Glutamatergic neuron (in vitro differentiated cells): ENCODE results near the gene ADAP1. TPM values are rescaled to one million over a fixed set of nuclear protein-coding genes. Genes with fewer than 3 reads are reported as not detected.
"Not testable (repeated sequence)": the region's sequence is repeated elsewhere in the genome, so short reads cannot be mapped to it uniquely, and the experiment has no call there.

Experiments
- DNase-seq: peaks from one replicate; pipeline ENCODE4 v3.0.0; 2022
- H3K27ac Mint-ChIP-seq: one replicate; pipeline ENCODE4 v1.8.0; 2020; ENCODE audit warnings: mild to moderate bottlenecking, mixed read lengths, inconsistent platforms; ENCODE audit not compliant: unreplicated experiment
- H3K27me3 Mint-ChIP-seq: one replicate; pipeline ENCODE4 v1.8.0; 2020; ENCODE audit warnings: mild to moderate bottlenecking, moderate library complexity, mixed read lengths, inconsistent platforms; ENCODE audit not compliant: unreplicated experiment
- H3K36me3 Mint-ChIP-seq: one replicate; pipeline ENCODE4 v1.8.0; 2020; ENCODE audit warnings: mild to moderate bottlenecking, mixed read lengths, inconsistent platforms; ENCODE audit not compliant: unreplicated experiment
- H3K4me1 Mint-ChIP-seq: one replicate; pipeline ENCODE4 v1.8.0; 2020; ENCODE audit warnings: mild to moderate bottlenecking, low read depth, mixed read lengths, inconsistent platforms; ENCODE audit not compliant: unreplicated experiment
- H3K4me3 Mint-ChIP-seq: one replicate; pipeline ENCODE4 v1.8.0; 2020; ENCODE audit warnings: mild to moderate bottlenecking, mixed read lengths, inconsistent platforms; ENCODE audit not compliant: unreplicated experiment
- H3K9me3 Mint-ChIP-seq: one replicate; pipeline ENCODE4 v1.8.0; 2020; ENCODE audit warnings: mild to moderate bottlenecking, moderate library complexity, mixed read lengths, inconsistent platforms; ENCODE audit not compliant: unreplicated experiment
- total RNA-seq: library from RNA; stranded (reverse); fragmentation: NEBNext Ultra II Directional; extraction: Animal tissue kit (Norgen Biotek cat#: 25700); gene quantifications from one replicate; pipeline ENCODE4 v1.2.1, GENCODE V29; 2021; ENCODE audit not compliant: unreplicated experiment
- TF ChIP-seq, protein P1 (sequence below): fragments of 200-600 bp; sonication (generic); IDR thresholded peaks from one replicate; pipeline ENCODE4 v1.5.0; 2021; ENCODE audit not compliant: partially characterized antibody, unreplicated experiment

The ADAP1 gene
- total RNA-seq, 1 donor from 2014 or later = 61.1 TPM

DNA sequence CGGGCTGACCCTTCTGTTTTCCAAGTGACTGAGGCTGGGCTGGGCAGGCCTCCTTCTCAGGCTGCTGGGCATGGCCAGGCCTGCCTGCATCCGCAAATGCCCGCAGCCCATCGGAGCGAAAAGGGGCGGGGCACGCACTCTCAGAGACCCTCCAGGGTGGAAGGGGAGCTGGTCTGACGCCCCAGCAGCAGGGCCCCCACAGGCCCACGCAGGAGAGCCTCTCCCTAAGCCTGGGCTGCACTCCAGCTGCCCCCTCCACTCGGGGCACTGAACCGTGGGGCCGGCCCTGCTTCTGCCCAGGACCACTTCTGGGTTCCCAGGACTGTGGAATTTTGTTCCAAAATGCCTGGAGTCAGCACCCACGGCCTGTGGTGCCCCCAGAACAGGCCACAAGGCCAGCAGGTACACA, 9.3 kb downstream of the ADAP1 start:
- no peak for DNase-seq
- TF ChIP-seq, protein P1, sequence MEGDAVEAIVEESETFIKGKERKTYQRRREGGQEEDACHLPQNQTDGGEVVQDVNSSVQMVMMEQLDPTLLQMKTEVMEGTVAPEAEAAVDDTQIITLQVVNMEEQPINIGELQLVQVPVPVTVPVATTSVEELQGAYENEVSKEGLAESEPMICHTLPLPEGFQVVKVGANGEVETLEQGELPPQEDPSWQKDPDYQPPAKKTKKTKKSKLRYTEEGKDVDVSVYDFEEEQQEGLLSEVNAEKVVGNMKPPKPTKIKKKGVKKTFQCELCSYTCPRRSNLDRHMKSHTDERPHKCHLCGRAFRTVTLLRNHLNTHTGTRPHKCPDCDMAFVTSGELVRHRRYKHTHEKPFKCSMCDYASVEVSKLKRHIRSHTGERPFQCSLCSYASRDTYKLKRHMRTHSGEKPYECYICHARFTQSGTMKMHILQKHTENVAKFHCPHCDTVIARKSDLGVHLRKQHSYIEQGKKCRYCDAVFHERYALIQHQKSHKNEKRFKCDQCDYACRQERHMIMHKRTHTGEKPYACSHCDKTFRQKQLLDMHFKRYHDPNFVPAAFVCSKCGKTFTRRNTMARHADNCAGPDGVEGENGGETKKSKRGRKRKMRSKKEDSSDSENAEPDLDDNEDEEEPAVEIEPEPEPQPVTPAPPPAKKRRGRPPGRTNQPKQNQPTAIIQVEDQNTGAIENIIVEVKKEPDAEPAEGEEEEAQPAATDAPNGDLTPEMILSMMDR = no peak
- H3K27ac Mint-ChIP-seq = no peak overlapping the region
- H3K36me3 Mint-ChIP-seq = peaks cover 17% of the 10 kb centered on the region
- no peak overlapping the region for H3K4me3 Mint-ChIP-seq
- H3K4me1 Mint-ChIP-seq = no peaks in the 10 kb centered on the region
- H3K9me3 Mint-ChIP-seq = peaks cover 6% of the 10 kb centered on the region
- peaks cover 11% of the 10 kb centered on the region for H3K27me3 Mint-ChIP-seq

DNA sequence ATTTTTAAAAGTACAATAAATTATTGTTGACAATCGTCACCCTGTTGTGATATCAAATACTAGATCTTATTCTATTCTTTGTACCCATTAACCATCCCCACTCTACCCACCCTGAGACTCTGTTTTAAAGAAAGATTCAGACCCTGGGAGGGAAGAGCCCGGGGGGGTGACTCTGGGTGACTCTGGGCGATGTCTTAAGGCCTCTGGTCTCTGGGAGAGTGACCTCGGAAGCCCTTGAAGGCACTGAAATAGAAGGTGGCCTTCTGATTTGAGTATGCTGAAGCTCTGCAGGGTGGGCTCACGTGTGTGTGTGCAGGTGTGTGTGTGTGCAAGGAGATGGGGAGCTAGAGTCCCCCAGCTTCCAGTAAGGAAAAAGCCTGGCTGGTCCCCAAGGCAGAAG, 9.7 kb downstream of the ADAP1 start:
- no peak overlapping the region for H3K27ac Mint-ChIP-seq
- DNase-seq = no peak

DNA sequence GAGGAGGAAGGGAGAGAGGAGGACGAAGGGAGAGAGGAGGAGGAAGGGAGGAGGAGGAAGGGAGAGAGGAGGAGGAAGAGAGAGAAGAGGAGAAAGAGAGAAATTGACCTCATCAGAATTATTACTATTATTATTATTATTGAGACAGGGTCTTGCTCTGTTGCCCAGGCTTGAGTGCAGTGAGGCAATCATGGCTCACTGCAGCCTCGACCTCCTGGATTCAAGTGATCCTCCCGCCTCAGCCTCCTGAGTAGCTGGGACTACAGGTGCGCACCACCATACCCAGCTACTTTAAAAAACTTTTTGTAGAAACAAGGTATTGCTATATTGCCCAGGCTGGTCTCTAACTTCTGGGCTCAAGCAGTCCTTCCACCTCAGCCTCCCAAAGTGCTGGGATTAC, 10.7 kb downstream of the ADAP1 start:
- not testable (repeated sequence) for H3K4me3 Mint-ChIP-seq, H3K9me3 Mint-ChIP-seq, DNase-seq, H3K4me1 Mint-ChIP-seq, H3K27ac Mint-ChIP-seq
- Mint-ChIP-seq H3K27me3 (peaks cover 15% of the 10 kb centered on the region), H3K36me3 (peaks cover 19% of the 10 kb centered on the region)

More for the DNA sequence above, 9.7 kb downstream of the ADAP1 start:
- H3K36me3 Mint-ChIP-seq = peaks cover 19% of the 10 kb centered on the region
- peaks cover 13% of the 10 kb centered on the region for H3K27me3 Mint-ChIP-seq
- TF ChIP-seq, protein P1 = no peak
- H3K4me1 Mint-ChIP-seq = no peaks in the 10 kb centered on the region
- H3K4me3 Mint-ChIP-seq = no peak overlapping the region
- H3K9me3 Mint-ChIP-seq = peaks cover 6% of the 10 kb centered on the region

DNA sequence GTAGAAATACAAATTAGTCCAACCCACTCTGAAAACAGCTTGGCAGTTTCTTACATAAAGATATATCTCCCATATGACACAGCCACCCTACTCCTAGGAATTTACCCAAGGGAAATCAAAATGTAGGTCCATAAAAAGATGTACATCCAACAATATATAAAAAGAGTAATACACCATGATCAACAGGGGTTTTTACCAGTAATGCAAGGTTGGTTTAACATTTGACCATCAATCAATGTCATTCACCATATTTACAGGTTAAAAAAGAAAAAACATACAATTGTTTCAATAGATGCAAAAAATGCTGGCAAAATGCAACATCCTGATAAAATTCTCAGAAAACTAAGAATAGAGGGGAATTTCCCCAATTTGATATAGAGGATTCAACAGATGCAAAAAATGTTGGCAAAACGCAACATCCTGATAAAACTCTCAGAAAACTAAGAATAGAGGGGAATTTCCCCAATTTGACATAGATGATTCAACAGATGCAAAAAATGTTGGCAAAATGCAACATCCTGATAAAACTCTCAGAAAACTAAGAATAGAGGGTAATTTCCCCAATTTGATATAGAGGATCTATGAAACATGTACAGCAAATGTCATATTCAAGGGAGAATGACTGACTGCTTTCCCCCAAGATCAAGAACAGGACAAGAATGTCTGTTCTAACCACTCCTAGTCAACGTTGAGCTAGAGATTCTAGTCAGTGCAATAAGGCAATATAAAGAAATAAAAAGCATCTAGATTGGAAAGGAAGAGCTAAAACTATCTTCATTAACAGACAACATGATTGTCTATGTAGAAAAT, 13.7 kb downstream of the ADAP1 start:
- no peak overlapping the region for H3K4me3 Mint-ChIP-seq

DNA sequence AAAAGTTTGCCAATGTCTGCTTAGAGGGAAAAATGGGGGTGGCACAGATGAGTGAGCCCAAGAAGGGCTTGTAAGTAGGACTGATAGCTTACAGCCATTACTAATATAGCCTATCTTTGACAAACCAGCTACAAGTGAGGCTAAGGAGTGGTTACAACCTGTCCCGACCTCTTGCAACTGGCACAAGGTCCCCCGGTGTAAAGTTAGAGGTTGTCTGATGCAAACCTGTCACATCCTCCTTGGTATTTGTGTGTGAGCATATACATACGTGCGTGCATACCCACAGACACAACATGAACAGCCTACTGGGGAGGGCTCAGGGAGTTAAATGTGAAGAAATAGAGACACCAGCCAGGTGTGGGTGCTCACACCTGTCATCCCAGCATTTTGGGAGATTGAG, 14.6 kb downstream of the ADAP1 start:
- Mint-ChIP-seq H3K4me3 (no peak overlapping the region), H3K27ac (no peak overlapping the region), H3K27me3 (peaks cover 18% of the 10 kb centered on the region), H3K4me1 (no peaks in the 10 kb centered on the region), H3K36me3 (peaks cover 19% of the 10 kb centered on the region), H3K9me3 (peaks cover 2% of the 10 kb centered on the region)
- TF ChIP-seq, protein P1 = no peak
- DNase-seq = no peak

More for the DNA sequence above, 13.7 kb downstream of the ADAP1 start:
- Mint-ChIP-seq H3K27me3 (peaks cover 18% of the 10 kb centered on the region), H3K4me1 (no peaks in the 10 kb centered on the region), H3K27ac (no peak overlapping the region), H3K36me3 (peaks cover 19% of the 10 kb centered on the region), H3K9me3 (peaks cover 2% of the 10 kb centered on the region)
- TF ChIP-seq, protein P1 = no peak
- DNase-seq = no peak
